Hindlimb muscle (tissue), 1 donor: ENCODE data around the gene GPATCH8. TPM values are rescaled to one million over a fixed set of nuclear protein-coding genes. Genes with fewer than 3 reads are reported as not detected.

Experiments used
- DNase-seq: peaks from one replicate; pipeline ENCODE4 v3.0.0-alpha.2; 2013
- polyA plus RNA-seq: library from polyadenylated mRNA; unstranded; fragments of 120-200 nt; gene quantifications from one replicate; pipeline ENCODE4 v1.2.1, GENCODE V29; 2013; ENCODE audit not compliant: insufficient read length

Gene GPATCH8
- polyA plus RNA-seq, 1 donor, result 34.8 TPM

- DNase-seq, result no peak
Measured at GRCh38 chr17:44451016-44451627, 52.1 kb downstream of the GPATCH8 start.

GRCh38 chr17:44448412-44448811, 54.8 kb downstream of the GPATCH8 start:
- no peak for DNase-seq

DNA sequence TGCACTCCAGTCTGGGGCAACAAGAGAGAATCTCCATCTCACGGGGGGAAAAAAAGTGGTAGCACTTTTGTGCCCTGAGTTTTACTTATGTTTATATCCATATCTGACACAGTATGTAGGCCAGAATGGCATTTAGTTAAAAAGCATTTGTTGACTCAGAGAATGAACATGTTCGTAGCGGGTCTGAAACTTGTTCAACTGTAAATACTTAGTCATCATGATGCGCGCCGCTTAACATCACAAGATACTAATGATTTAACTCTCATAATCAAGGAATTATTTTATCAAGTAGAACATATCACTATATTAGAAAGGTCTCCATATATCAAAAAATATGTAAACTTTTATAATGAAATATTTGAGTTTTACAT, 58.5 kb downstream of the GPATCH8 start:
- DNase-seq, result no peak

- DNase-seq, result no peak
Measured at GRCh38 chr17:44442806-44443205, 60.4 kb downstream of the GPATCH8 start.

DNA sequence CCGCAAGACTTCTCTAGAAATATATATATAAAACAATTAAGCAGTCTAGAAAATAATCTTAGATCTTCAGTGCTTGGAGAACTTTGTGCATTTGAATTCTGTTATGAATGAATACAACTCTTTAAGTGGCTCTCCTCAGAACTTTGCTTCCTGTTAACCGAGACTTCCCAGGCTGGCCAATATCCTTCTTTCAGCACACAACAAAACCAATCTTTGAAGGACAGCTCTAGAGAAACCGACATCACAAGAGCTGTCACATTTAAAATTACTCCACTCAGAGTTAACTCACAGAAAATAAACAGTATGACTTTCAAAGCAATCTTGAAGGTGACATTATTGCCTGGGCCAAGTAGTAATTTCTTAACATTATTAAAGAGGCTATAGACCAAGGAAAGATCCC, 64.0 kb downstream of the GPATCH8 start:
- DNase-seq, result no peak

DNA sequence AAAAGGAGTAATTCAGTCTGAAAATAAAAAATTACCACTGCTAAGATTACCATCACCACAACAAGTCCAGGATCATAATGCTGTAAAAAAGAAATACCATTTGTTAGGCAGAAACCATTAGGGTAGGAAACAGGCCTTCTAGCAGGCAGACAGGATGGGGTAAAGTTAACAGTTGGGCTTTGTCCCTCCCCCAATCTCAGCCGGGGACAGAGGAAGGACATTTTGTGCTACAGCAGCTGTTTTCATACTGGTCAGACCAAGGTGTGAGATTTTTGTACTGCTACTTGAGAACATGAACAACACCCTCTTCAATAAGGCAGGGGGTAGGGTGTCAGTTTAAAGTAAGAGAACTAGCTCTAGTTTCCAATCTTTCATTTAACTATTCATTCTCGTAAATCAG, 64.6 kb downstream of the GPATCH8 start:
- DNase-seq, result no peak

DNA sequence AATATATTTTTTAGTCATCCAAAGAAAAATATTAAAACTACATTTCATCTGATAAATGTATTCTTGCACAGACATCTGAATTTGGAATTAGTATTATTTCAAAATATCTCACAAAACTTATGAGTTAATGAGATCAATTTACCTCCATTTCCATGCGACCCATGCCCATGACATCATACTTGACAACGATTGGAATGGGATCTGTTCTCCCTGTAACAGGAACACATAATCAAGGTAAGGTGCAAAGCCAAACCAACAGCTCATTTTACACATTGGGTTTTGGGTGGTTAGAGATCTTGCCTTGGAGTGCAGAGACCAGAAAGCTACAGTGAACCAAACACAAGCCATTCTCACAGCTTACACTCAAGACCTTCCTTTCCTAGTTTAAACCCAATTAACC, 66.9 kb downstream of the GPATCH8 start:
- no peak for DNase-seq

DNA sequence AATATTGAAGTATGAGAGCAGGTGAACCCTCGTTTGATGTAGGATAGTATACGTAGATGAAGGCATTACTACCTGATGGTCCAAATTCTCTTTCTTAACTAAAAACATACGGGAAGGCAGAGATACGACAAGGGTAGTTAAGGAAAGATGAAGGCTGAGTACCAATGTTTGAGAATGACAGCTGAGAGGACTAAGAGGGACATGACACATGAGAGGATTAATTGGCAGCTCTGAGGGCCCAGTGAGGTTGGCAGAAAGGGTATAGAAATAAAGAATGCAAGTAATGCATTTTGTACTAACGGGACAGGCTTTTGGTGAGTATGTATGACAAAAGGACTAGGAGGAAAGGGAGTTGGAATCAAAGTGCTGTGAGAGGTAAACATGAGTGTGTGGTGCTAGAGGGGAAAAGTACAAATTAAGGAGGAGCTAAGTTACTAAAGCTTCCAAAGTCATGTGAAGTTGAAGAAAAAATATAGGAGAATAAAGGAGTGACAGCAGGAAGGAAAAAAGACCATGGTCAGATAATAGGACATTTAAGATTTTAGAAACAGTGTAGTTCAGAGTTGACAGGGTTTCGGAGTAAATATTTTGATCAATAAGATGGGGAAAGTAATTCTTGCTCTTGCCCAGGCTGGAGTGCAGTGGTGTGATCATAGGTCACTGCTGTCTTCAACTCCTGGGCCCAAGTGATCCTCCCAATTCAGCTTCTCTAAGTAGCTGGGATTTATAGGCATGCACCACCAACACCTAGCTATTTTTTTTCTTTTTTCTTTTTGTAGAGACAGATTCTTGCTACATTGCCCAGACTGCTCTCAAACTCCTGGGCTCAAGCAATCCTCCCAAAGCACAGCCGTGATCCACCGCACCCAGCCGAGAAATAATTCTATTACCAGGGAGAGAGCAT, 70.7 kb downstream of the GPATCH8 start:
- no peak for DNase-seq

DNA sequence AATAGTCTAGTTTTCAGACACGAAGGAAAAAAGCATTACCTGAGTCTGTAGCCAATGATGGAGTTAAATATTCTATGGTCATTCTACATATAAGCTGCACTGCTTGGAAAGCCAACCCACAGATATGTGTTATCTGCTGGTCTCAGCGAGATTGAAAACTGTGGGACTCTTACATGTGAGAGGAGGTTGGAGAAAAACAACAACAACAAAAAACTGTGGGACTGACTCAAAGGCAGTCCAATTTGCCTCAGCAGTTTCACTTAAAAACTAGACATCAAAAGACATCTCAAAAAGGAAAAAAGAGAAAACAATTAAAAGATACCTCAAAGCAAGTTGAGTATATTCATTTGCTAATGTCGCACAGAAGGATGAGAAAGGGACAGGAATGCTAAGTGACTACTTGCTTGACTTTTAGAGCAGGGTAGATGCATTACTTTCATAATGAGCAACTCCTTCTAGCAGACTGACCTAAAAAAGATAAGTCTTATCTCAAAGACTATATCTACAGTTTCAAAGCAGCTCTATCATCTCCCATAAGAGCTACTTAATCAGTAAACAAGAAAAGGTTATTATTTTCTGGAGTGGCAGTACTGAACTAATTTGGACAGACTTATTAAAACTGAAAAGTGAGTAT, 78.3 kb downstream of the GPATCH8 start:
- DNase-seq, result no peak

- DNase-seq, result no peak
Measured at GRCh38 chr17:44417553-44417952, 85.7 kb downstream of the GPATCH8 start.

DNA sequence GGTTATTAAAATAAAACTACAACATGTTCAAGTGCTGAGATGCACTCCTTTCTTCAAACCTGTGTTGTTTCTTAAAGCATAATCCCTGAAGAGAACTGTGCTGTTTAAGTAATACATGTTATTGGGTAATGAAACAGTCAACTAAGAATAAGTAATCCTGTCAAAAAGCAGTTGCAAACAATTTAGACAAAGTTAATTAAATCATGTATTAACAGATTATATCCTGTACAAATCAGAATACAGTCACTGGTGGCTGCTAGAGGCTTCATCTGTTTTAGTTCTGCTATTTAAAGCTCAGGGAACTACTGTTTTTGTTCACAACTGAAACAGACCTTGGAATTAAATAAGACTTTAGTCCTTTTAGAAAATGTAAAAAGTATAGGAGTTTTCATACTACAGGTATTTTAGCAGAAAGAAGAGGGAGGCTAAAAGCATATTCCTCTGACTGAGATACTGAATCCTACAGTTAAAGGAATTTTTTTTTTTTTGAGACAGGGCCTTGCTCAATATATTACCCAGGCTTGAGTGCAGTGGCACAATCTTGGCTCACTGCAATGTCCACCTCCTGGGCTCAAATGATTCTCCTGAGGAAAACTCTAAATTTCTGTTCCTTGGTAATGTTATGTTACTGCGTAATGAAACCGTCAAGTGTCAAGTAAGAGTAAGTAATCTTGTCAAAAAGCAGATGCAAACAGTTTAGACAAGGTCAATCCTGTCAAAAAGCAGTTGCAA, 86.5 kb downstream of the GPATCH8 start:
- DNase-seq, result no peak

- no peak for DNase-seq
Measured at GRCh38 chr17:44414394-44415155, 88.6 kb downstream of the GPATCH8 start.

GRCh38 chr17:44409309-44410028, 93.7 kb downstream of the GPATCH8 start:
- no peak for DNase-seq

- no peak for DNase-seq
Measured at GRCh38 chr17:44408786-44409185, 94.4 kb downstream of the GPATCH8 start.

GRCh38 chr17:44402564-44403172, 100.5 kb downstream of the GPATCH8 start:
- no peak for DNase-seq

DNA sequence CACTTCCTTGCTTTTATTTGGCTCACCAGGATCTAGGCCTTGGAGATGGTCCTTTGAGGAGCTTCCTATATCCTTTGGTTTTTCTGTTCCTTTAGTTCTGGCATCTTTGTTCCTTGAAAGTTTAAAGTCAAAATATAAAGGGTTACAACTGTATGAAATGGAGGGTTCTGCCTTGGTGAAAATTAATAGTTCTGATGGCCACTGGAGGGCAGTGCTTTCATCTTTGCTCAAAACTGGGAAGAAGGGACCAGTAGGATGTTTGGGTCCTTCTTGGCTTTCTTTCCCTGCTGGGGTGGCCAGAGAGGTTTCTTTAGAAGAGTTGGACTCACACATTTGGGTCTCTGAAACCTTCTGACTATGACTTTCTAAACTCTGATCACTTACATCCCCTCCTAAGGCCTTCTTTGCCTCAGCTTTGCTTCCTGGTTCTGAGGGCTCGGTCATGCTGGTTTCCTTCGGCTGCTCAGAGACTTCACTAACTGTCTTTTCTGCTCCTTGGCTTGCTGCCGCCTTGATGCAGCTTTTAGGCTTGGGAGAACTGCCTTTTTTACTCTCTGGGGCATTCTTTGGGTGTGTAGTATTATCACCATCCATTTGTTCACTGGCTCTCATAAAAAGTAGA, 102.9 kb downstream of the GPATCH8 start:
- DNase-seq, result no peak

GRCh38 chr17:44398692-44399691, 104.2 kb downstream of the GPATCH8 start:
- no peak for DNase-seq

DNA sequence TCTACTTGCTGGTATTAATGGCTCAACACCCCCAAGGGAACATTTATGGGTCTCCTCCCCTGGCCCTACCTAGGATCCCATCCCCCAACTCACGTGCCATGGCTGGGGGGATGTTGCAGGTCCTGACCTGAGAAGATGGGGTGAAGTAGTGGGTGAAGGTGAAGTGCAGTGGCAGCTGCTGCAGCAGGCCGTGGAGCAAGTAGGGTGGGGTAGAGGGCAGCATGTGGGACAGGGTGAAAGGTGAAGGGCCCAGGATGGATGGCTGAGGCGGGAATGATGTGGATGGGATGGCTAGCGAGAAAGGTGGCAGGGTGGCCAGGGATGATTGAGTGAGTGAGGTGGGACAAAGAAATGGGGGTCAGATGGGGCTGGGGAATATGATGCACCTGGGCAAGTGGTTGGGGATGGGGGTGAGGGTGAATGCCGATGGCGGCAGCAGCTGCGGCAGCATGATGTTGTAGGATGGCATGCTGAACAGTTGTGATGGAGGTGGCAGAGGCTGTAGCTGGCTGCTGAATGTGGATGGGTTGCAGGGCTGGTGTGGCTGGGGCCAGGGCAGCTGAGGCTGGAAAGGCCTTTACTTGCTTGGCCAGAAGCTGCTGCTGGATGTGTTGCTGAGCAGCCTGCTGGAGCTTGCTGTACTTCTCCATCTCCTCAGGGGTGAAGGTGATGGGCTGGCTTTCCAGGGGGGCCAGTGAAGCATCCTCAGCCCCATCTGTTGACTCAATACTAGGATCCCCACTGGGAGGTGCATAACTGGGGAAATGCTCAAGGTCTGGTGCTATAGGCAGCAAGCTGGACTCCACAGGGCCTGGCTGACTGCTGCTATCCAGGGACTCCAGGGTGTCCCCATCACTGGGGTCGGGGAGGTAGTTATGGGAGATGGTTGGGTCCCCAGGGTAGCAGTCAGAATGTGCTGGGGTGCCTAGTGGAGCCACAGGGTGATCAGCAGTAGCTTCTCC, 105.4 kb downstream of the GPATCH8 start:
- DNase-seq, result no peak
